HepG2 (cell line): ENCODE measurements around the gene DPAGT1. TPM values are rescaled to one million over a fixed set of nuclear protein-coding genes. Genes with fewer than 3 reads are reported as not detected.
A peak's percentile ranks its signal among the peaks of the same experiment; 100 is the strongest.

Experiments used
- ADNP ChIP-seq: sonication (generic); formaldehyde crosslinking; IDR thresholded peaks from 2 replicates; pipeline ENCODE4 v1.4.0; 2020; ENCODE audit warnings: missing genetic modification reagents
- CREB1 ChIP-seq, 2 experiments: fragments of 450-650 bp in 1 of 2; IDR thresholded peaks; 2 replicates each; pipeline ENCODE4 v1.6.1; 2016 to 2017; ENCODE audit warnings: control low read depth in 1 of 2, mild to moderate bottlenecking in 1 of 2, missing compliant biosample characterization in 1 of 2, missing genetic modification characterization in 1 of 2
- DMTF1 ChIP-seq: sonication (generic); formaldehyde crosslinking; IDR thresholded peaks from 2 replicates; pipeline ENCODE4 v1.4.0; 2020; ENCODE audit warnings: mild to moderate bottlenecking, missing genetic modification reagents
- HMG20A ChIP-seq: IDR thresholded peaks from 2 replicates; pipeline ENCODE4 v1.6.1; 2016; ENCODE audit warnings: borderline replicate concordance
- IRF1 ChIP-seq: sonication (generic); formaldehyde crosslinking; IDR thresholded peaks from 2 replicates; pipeline ENCODE4 v1.4.0; 2020; ENCODE audit warnings: low read depth, mild to moderate bottlenecking, missing genetic modification reagents
- POLR2A ChIP-seq, 2 experiments: IDR thresholded peaks; 2 replicates each; pipeline ENCODE4 v1.6.1; 2011; ENCODE audit warnings: low read depth in 2 of 2, low read length in 2 of 2, mild to moderate bottlenecking in 1 of 2, moderate library complexity in 1 of 2; ENCODE audit not compliant: insufficient read depth in 1 of 2
- SAFB2 ChIP-seq: sonication (generic); formaldehyde crosslinking; IDR thresholded peaks from 2 replicates; pipeline ENCODE4 v1.5.1; 2020; ENCODE audit warnings: missing genetic modification reagents, low read depth, mild to moderate bottlenecking, borderline replicate concordance
- TFDP1 ChIP-seq: IDR thresholded peaks from 2 replicates; pipeline ENCODE4 v1.6.1; 2016; ENCODE audit warnings: missing compliant biosample characterization, missing genetic modification reagents, borderline replicate concordance
- THAP7 ChIP-seq: sonication (generic); formaldehyde crosslinking; IDR thresholded peaks from 2 replicates; pipeline ENCODE4 v1.8.1; 2023; ENCODE audit warnings: mild to moderate bottlenecking, missing genetic modification reagents
- ZNF101 ChIP-seq: sonication (generic); formaldehyde crosslinking; IDR thresholded peaks from 2 replicates; pipeline ENCODE4 v1.4.0; 2020; ENCODE audit warnings: mild to moderate bottlenecking, low read depth, missing genetic modification reagents, borderline replicate concordance
- ZNF205 ChIP-seq: IDR thresholded peaks from 2 replicates; pipeline ENCODE4 v1.6.1; 2018; ENCODE audit warnings: missing biosample characterization, missing genetic modification reagents
- ZNF235 ChIP-seq: sonication (generic); formaldehyde crosslinking; IDR thresholded peaks from 2 replicates; pipeline ENCODE4 v1.8.1; 2023; ENCODE audit warnings: mild to moderate bottlenecking, missing genetic modification reagents, borderline replicate concordance
- ZNF318 ChIP-seq: sonication (generic); formaldehyde crosslinking; IDR thresholded peaks from 2 replicates; pipeline ENCODE4 v1.4.0; 2020; ENCODE audit warnings: mild to moderate bottlenecking, missing genetic modification reagents
- ZNF34 ChIP-seq: sonication (generic); formaldehyde crosslinking; IDR thresholded peaks from 2 replicates; pipeline ENCODE4 v1.4.0; 2020; ENCODE audit warnings: mild to moderate bottlenecking, missing genetic modification reagents, borderline replicate concordance
- polyA plus RNA-seq, 8 experiments: library from polyadenylated mRNA; depleted of rRNA in 3 of 8; stranded (reverse) in 7 of 8; unstranded in 1 of 8; fragments of >200 nt; fragmentation: Illumina TruSeq in 4 of 8; extraction: Trizol in 4 of 8; gene quantifications; 2 replicates each; pipeline versions ENCODE4 v1.2.1 to v1.2.3, GENCODE V29; 2011 to 2016; ENCODE audit warnings: low read depth in 4 of 8, missing spikeins in 1 of 8, mixed read lengths in 1 of 8; ENCODE audit not compliant: insufficient read depth in 1 of 8
- total RNA-seq, 5 experiments: library from RNA; depleted of rRNA; stranded (reverse); fragments of >200 nt; fragmentation: Illumina TruSeq; extraction: Trizol; gene quantifications; 2 replicates each; pipeline ENCODE4 v1.2.3, GENCODE V29; 2016; ENCODE audit warnings: low read depth in 1 of 5

Gene DPAGT1
- total and polyA plus RNA-seq, 2 of the 13 experiments (the other 11 are each of a cell fraction or from before 2014, with no cell fraction given), result 37.6 to 70.7 TPM

GRCh38 chr11:119092880-119093842 lies 8.5 kb downstream of the DPAGT1 start (continued):
- no peak for TF ChIP-seq THAP7 (CRISPR knock-in tag)
- no peak for TF ChIP-seq ZNF34 (CRISPR knock-in tag)
- no peak for TF ChIP-seq CREB1 (IDR thresholded peaks at IDR 0.05)
- TF ChIP-seq CREB1 (CRISPR knock-in tag; IDR thresholded peaks at IDR 0.05), result no peak
- no peak for TF ChIP-seq ZNF318 (CRISPR knock-in tag)
- TF ChIP-seq TFDP1 (CRISPR knock-in tag), result peak; percentile 26; the same call in 1 of the 2 replicates
- TF ChIP-seq SAFB2 (CRISPR knock-in tag), result 0 out of 2 replicates have a peak, but pooled peaks have one; percentile 3
- TF ChIP-seq ZNF205 (CRISPR knock-in tag), result no peak
- TF ChIP-seq IRF1 (CRISPR knock-in tag), result no peak
- TF ChIP-seq ZNF235 (CRISPR knock-in tag), result 0 out of 2 replicates have a peak, but pooled peaks have one; percentile 17
- no peak for TF ChIP-seq ZNF101 (CRISPR knock-in tag)
- no peak for TF ChIP-seq ADNP (CRISPR knock-in tag)
- peak in 1 of 2 experiments; percentile 68; a peak in 3 of 4 replicates for TF ChIP-seq POLR2A (IDR thresholded peaks at IDR 0.05; ENCODE audit: insufficient read depth in 1 of 2, low read depth in 2 of 2, low read length in 2 of 2)
- no peak for TF ChIP-seq DMTF1 (CRISPR knock-in tag)
- TF ChIP-seq HMG20A (CRISPR knock-in tag), result no peak
